Measurements from ENCODE around the gene TBL2.
"Not testable (repeated sequence)": the region's sequence is repeated elsewhere in the genome, so short reads cannot be mapped to it uniquely, and the experiment has no call there.

The TBL2 gene

GRCh38 chr7:73535918-73536317, 42.5 kb downstream of the TBL2 start:
- H3K4me3 ChIP-seq (ENCODE audit: control insufficient read depth in 1 of 7, extremely low read depth in 1 of 7, insufficient read depth in 4 of 7, low read depth in 2 of 7, low read length in 6 of 7); POLR2A ChIA-PET; H3K27ac ChIP-seq (ENCODE audit: insufficient read depth in 1 of 2, low read depth in 1 of 2, low read length in 2 of 2, poor library complexity in 1 of 2, severe bottlenecking in 2 of 2); H3K27me3 ChIP-seq (replicated peaks in 2 of 5; ENCODE audit: control insufficient read depth in 4 of 5, insufficient read depth in 5 of 5, low read length in 4 of 5); H3K4me1 ChIP-seq (ENCODE audit: control extremely low read depth in 1 of 4, control insufficient read depth in 4 of 4, insufficient read depth in 4 of 4, low read length in 3 of 4); H3K9me3 ChIP-seq (ENCODE audit: control extremely low read depth in 1 of 5, control insufficient read depth in 4 of 5, insufficient read depth in 2 of 5, low read depth in 1 of 5, low read length in 4 of 5); DNase-seq: not testable (repeated sequence)
- CTCF ChIA-PET: interaction anchor here (0.9 to 1.8 kb wide), 3 partner anchors 15 to 30 kb away, joined by 3 to 4 read pairs (median 3); no protein-coding TSS in a partner anchor
- peaks cover 6 to 53% (median 50%) of the 10 kb centered on the region in 4 experiments for H3K36me3 ChIP-seq (ENCODE audit: control insufficient read depth in 4 of 4, insufficient read depth in 4 of 4, low read length in 3 of 4)
- WGBS (ENCODE audit: insufficient coverage): 100% methylated on average over 2 of the region's 7 CpGs

DNA sequence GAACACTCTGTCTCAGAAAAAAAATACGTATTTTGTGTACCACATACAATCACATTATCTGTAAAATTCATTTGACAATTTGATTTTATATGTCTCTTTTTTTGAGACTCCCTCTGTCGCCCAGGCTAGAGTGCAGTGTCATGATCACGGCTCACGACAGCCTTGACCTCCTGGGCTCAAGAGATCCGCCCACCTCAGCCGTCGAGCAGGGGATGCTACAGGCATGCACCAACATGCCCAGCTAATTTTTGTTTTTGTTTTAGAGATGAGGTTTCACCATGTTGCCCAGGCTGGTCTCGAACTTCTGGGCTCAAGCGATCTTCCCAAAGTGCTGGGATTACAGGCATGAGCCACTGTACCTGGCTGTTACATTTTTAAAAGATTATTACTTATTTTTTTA, 44.6 kb downstream of the TBL2 start:
- WGBS (ENCODE audit: insufficient coverage): 98% methylated on average over 6 of the region's 9 CpGs
- ChIA-PET CTCF (interaction anchor here (0.6 kb wide), 2 partner anchors 16 to 48 kb away, joined by 3 read pairs; no protein-coding TSS in a partner anchor), POLR2A (no interaction called here)
- no peaks in the 10 kb centered on the region for H3K27me3 ChIP-seq (replicated peaks in 2 of 5; ENCODE audit: control insufficient read depth in 4 of 5, insufficient read depth in 5 of 5, low read length in 4 of 5)
- H3K9me3 ChIP-seq (ENCODE audit: control extremely low read depth in 1 of 5, control insufficient read depth in 4 of 5, insufficient read depth in 2 of 5, low read depth in 1 of 5, low read length in 4 of 5): no peaks in the 10 kb centered on the region
- H3K36me3 ChIP-seq (ENCODE audit: control insufficient read depth in 4 of 4, insufficient read depth in 4 of 4, low read length in 3 of 4): peaks cover 6 to 40% (median 35%) of the 10 kb centered on the region in 4 experiments
- DNase-seq: no peak
- no peak overlapping the region for H3K4me3 ChIP-seq (ENCODE audit: control insufficient read depth in 1 of 7, extremely low read depth in 1 of 7, insufficient read depth in 4 of 7, low read depth in 2 of 7, low read length in 6 of 7)
- no peak overlapping the region for H3K27ac ChIP-seq (ENCODE audit: insufficient read depth in 1 of 2, low read depth in 1 of 2, low read length in 2 of 2, poor library complexity in 1 of 2, severe bottlenecking in 2 of 2)
- H3K4me1 ChIP-seq (ENCODE audit: control extremely low read depth in 1 of 4, control insufficient read depth in 4 of 4, insufficient read depth in 4 of 4, low read length in 3 of 4): no peaks in the 10 kb centered on the region

DNA sequence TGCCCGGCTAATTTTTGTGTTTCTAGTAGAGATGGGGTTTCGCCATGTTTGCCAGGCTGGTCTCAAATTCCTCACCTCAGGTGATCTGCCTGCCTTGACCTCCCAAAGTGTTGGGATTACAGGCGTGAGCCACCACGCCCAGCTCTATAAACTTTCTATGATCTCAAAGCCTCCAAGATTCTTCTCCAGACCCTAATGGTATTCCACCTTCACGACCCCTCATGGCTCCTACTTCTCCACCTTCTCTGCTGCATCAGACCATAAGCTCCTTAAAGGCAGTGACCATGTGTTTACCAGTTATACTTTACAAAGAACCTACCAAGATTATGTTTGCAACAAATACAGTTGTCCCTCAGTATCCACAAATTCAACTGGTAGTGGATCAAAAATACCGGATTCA, 46.2 kb downstream of the TBL2 start:
- CTCF ChIA-PET: interaction anchor here (2.5 to 2.7 kb wide), 2 partner anchors 11 to 34 kb away, joined by 6 to 7 read pairs; partner anchors contain the start of gene BAZ1B

DNA sequence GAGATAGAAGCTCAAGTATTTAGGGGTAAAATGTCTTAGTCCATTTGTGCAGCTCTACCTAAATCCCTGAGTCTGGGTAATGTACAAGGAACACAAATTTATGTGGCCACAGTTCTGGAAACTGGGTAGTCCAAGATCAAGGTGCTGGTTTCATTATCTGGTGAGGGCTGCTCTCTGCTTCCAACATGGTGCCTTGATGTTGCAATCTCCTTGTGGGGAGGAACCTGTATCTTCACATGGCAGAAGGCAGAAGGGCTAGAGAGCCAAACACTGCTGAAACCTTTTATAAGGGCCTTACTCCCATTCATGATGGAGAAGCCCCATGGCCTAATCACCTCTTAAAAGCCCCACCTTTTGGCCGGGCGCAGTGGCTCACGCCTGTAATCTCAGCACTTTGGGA, 47.6 kb downstream of the TBL2 start:
- H3K4me3 ChIP-seq (ENCODE audit: control insufficient read depth in 1 of 7, extremely low read depth in 1 of 7, insufficient read depth in 4 of 7, low read depth in 2 of 7, low read length in 6 of 7): no peak overlapping the region
- H3K4me1 ChIP-seq (ENCODE audit: control extremely low read depth in 1 of 4, control insufficient read depth in 4 of 4, insufficient read depth in 4 of 4, low read length in 3 of 4): peaks cover 10 to 25% (median 24%) of the 10 kb centered on the region in 4 experiments
- no peak overlapping the region for H3K27ac ChIP-seq (ENCODE audit: insufficient read depth in 1 of 2, low read depth in 1 of 2, low read length in 2 of 2, poor library complexity in 1 of 2, severe bottlenecking in 2 of 2)
- H3K36me3 ChIP-seq (ENCODE audit: control insufficient read depth in 4 of 4, insufficient read depth in 4 of 4, low read length in 3 of 4): peaks cover 4 to 12% (median 7%) of the 10 kb centered on the region in 4 experiments
- 100% methylated on average over 3 of the region's 3 CpGs for WGBS (ENCODE audit: insufficient coverage)
- ChIA-PET POLR2A (no interaction called here), CTCF (interaction anchor here (2.5 to 2.7 kb wide), 2 partner anchors 9 to 35 kb away, joined by 6 to 7 read pairs; partner anchors contain the start of gene BAZ1B)
- no peaks in the 10 kb centered on the region for H3K9me3 ChIP-seq (ENCODE audit: control extremely low read depth in 1 of 5, control insufficient read depth in 4 of 5, insufficient read depth in 2 of 5, low read depth in 1 of 5, low read length in 4 of 5)
- DNase-seq: no peak
- no peaks in the 10 kb centered on the region for H3K27me3 ChIP-seq (replicated peaks in 2 of 5; ENCODE audit: control insufficient read depth in 4 of 5, insufficient read depth in 5 of 5, low read length in 4 of 5)

More for the DNA sequence above, 46.2 kb downstream of the TBL2 start:
- Histone ChIP-seq H3K4me1 (ENCODE audit: control extremely low read depth in 1 of 4, control insufficient read depth in 4 of 4, insufficient read depth in 4 of 4, low read length in 3 of 4) (peaks cover 1 to 12% (median 10%) of the 10 kb centered on the region in 4 experiments), H3K36me3 (ENCODE audit: control insufficient read depth in 4 of 4, insufficient read depth in 4 of 4, low read length in 3 of 4) (peaks cover 6 to 25% (median 20%) of the 10 kb centered on the region in 4 experiments), H3K27me3 (replicated peaks in 2 of 5; ENCODE audit: control insufficient read depth in 4 of 5, insufficient read depth in 5 of 5, low read length in 4 of 5) (no peaks in the 10 kb centered on the region), H3K9me3 (ENCODE audit: control extremely low read depth in 1 of 5, control insufficient read depth in 4 of 5, insufficient read depth in 2 of 5, low read depth in 1 of 5, low read length in 4 of 5) (no peaks in the 10 kb centered on the region), H3K4me3 (ENCODE audit: control insufficient read depth in 1 of 7, extremely low read depth in 1 of 7, insufficient read depth in 4 of 7, low read depth in 2 of 7, low read length in 6 of 7) (no peak overlapping the region), H3K27ac (ENCODE audit: insufficient read depth in 1 of 2, low read depth in 1 of 2, low read length in 2 of 2, poor library complexity in 1 of 2, severe bottlenecking in 2 of 2) (no peak overlapping the region)
- POLR2A ChIA-PET: no interaction called here
- WGBS (ENCODE audit: insufficient coverage): 100% methylated on average over 5 of the region's 6 CpGs
- DNase-seq: no peak

DNA sequence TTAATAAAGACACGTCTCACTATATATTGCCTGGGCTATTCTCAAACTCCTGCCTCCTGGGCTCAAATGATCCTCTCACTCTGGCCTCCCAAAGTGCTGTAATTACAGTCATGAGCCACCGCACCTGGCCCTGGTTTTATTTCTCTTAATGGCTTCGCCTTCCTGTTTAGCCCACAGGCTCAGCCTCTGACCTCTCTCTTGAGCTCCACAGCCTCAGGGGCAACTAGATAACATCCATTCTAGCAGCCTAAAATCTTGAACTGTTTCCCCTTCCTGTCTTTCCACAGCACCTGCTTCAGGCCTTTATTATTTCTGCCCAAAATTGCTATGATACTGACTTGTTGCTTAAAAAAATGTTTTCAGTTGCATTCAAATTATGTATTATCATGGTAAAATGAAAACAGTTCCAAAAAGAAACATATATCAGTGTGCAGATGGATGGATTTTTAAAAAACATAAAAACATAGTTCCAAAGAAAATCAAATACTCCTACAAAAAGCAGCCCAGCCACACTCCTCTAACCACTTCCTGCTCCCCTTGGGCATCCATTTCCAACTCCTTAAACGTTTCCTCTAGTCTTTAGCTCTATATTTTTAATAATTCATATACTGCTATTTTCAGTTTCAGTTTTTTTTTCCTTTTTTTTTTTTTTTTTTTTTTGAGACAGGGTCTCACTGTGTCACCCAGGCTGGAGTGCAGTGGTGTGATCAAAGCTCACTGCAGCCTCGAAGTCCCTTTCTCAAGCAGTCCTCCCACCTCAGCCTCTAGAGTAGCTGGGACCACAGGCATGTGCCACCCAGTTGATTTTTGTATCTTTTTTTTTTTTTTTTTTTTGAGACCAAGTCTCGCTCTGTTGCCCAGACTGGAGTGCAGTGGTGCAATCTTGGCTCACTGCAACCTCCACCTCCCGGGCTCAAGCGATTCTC, 51.2 kb downstream of the TBL2 start:
- DNase-seq: peak; percentile 31 to 80 (median 68)
- ChIA-PET POLR2A (interaction anchor here (0.6 to 0.8 kb wide), 2 partner anchors 50 to 65 kb away, joined by 3 read pairs; no protein-coding TSS in a partner anchor), CTCF (interaction anchor here (0.9 to 2.7 kb wide), 6 partner anchors 11 to 20 kb away, joined by 3 to 10 read pairs (median 4); no protein-coding TSS in a partner anchor)
- Histone ChIP-seq H3K4me1 (ENCODE audit: control extremely low read depth in 1 of 4, control insufficient read depth in 4 of 4, insufficient read depth in 4 of 4, low read length in 3 of 4) (peaks cover 15 to 50% (median 39%) of the 10 kb centered on the region in 4 experiments), H3K36me3 (ENCODE audit: control insufficient read depth in 4 of 4, insufficient read depth in 4 of 4, low read length in 3 of 4) (peaks cover 0 to under 1% (median 0%) of the 10 kb centered on the region in 4 experiments), H3K27ac (ENCODE audit: insufficient read depth in 1 of 2, low read depth in 1 of 2, low read length in 2 of 2, poor library complexity in 1 of 2, severe bottlenecking in 2 of 2) (peak overlapping the region in 1 of 2 experiments; percentile 68), H3K4me3 (ENCODE audit: control insufficient read depth in 1 of 7, extremely low read depth in 1 of 7, insufficient read depth in 4 of 7, low read depth in 2 of 7, low read length in 6 of 7) (peak overlapping the region in 1 of 7 experiments; percentile 45), H3K9me3 (ENCODE audit: control extremely low read depth in 1 of 5, control insufficient read depth in 4 of 5, insufficient read depth in 2 of 5, low read depth in 1 of 5, low read length in 4 of 5) (no peaks in the 10 kb centered on the region), H3K27me3 (replicated peaks in 2 of 5; ENCODE audit: control insufficient read depth in 4 of 5, insufficient read depth in 5 of 5, low read length in 4 of 5) (no peaks in the 10 kb centered on the region)
- WGBS (ENCODE audit: insufficient coverage): 63% methylated on average over 6 of the region's 8 CpGs

- CTCF ChIA-PET: interaction anchor here (0.6 to 2.7 kb wide), 3 partner anchors 11 to 43 kb away, joined by 3 to 10 read pairs (median 4); no protein-coding TSS in a partner anchor
- 89% methylated on average over 1 of the region's 1 CpG for WGBS (ENCODE audit: insufficient coverage)
- DNase-seq; POLR2A ChIA-PET; H3K27me3 ChIP-seq (replicated peaks in 2 of 5; ENCODE audit: control insufficient read depth in 4 of 5, insufficient read depth in 5 of 5, low read length in 4 of 5); H3K36me3 ChIP-seq (ENCODE audit: control insufficient read depth in 4 of 4, insufficient read depth in 4 of 4, low read length in 3 of 4); H3K9me3 ChIP-seq (ENCODE audit: control extremely low read depth in 1 of 5, control insufficient read depth in 4 of 5, insufficient read depth in 2 of 5, low read depth in 1 of 5, low read length in 4 of 5): not testable (repeated sequence)
- H3K27ac ChIP-seq (ENCODE audit: insufficient read depth in 1 of 2, low read depth in 1 of 2, low read length in 2 of 2, poor library complexity in 1 of 2, severe bottlenecking in 2 of 2): peak overlapping the region in 1 of 2 experiments; percentile 37
- peak overlapping the region in 5 of 7 experiments; percentile 30 to 73 (median 61) for H3K4me3 ChIP-seq (ENCODE audit: control insufficient read depth in 1 of 7, extremely low read depth in 1 of 7, insufficient read depth in 4 of 7, low read depth in 2 of 7, low read length in 6 of 7)
- peaks cover 15 to 50% (median 41%) of the 10 kb centered on the region in 4 experiments for H3K4me1 ChIP-seq (ENCODE audit: control extremely low read depth in 1 of 4, control insufficient read depth in 4 of 4, insufficient read depth in 4 of 4, low read length in 3 of 4)
Observed at GRCh38 chr7:73526158-73526494, 52.3 kb downstream of the TBL2 start.
